Islet precursor cell (in vitro differentiated cells): ENCODE data around the gene ADTRP.
"Not testable (repeated sequence)": the region's sequence is repeated elsewhere in the genome, so short reads cannot be mapped to it uniquely, and the experiment has no call there.

ENCODE experiments used
- DNase-seq: peaks from one replicate; pipeline ENCODE4 v3.0.0-alpha.2; 2018

Gene ADTRP

DNA sequence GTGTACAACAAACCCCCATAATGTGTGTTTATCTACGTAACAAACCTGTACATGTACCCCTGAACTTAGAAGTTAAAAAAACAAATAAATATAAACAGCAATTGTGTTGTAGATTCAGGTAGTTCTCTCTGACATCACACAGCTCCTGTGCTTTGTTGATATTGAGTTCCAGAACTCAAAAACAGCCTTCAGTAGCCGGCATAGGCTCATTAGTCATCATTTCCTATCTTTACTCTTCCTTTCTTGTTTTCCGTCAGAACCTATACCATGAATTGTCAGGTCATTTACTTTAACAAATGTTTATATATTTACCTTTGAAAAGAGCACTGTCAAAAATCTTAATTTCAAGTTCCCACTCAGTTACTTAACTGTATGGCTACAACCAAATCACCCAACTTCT lies 88.8 kb downstream of the ADTRP start:
- DNase-seq = no peak

DNA sequence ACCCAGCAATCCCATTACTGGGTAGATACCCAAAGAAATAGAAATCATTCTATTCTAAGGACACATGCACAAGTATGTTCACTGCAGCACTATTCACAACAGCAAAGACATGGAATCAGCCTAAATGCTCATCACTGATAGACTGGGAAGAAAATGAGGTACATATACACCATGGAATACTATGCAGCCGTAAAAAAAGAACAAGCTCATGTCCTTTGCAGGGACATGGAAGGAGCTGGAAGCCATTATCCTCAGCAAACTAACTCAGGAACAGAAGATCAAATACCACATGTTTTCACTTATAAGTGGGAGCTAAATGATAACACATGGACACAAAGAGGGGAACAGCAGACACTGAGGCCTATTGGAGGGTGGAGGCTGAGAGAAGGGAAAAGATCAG lies 89.2 kb downstream of the ADTRP start:
- DNase-seq = not testable (repeated sequence)

DNA sequence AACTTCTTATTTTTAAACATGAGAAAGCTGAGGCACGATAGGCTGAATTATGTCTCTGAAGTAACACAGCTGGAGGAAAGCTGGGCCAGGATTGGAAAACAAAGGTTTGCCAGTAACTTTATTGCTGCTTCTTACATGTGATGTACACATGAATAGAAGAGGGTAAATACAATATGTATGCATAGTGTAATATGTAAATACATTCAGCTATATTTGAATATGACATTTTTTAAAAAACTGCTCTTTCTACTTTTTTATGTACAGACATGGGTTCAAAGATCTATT lies 90.2 kb downstream of the ADTRP start:
- DNase-seq = no peak

DNA sequence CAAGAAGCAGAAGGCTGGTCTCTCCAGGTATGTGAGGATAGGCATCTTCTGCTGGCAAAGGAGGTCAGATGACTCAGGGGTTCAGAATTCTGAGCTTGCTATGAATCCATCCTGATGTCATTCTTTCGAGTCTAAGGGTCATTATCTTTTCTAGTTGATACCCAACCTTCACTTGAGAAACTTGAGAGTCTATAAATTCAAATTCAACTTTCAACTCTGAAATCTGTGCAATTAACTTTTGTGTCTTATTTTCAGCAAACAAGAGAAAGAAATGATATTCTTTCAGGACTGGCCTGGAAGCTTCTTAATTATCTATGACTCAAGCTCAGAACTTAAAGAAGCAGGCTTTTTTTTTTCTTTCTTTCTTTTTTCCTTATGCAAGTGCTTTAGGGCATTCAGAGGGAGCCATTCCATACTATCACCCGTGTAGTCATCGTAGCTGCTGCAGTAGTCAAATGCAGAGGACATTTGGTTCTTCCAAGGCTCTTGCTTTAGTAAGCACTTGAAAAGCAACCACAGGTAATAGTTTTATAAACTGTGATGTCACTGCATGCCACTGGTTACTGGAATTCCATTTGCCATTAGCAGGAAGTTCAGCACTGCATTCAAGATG lies 93.0 kb downstream of the ADTRP start:
- DNase-seq = peak; percentile 89

DNA sequence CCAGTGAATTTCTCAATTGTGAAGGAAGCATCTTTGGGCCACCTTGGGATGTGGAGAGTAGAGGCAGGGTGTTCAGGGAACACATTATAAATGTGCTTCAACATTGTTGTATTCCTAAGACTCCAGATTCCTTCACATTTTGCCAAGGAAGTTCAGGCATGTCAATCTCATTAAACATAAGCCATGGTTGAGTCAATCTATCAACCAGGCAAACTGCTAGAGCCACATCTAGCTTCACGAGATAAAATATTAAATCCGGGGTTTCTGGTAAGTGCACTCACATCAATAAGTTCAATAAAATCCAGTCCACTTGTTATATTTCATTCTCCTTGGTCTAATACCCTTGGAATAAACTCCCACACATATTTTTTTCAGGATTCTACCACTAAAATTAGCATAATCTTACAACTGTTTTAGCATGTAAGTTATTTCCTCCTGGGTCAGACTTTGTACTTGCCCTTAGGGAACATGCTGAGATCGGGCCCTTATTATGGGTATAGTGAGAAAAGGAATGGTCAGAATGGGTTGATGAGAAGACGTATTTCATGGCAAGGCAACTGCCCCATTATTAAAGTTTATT lies 93.6 kb downstream of the ADTRP start:
- DNase-seq = no peak

DNA sequence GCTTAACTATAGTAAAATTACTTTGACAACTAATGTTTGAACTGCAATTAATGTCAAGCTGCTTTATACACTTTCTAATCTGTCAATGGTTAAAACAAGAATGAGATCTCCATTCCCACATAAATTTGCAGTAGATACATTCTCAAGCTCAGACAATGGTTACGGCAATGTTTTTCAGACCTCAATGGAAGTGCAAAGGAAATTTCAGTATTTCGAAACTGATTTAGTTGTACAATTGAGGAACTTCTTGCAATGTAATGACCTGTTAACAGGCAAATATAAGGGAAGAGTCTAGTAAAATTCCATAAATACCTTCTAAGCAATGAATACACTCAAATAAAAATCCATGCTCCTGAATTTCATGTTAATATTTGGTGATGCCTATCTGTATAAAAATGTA lies 94.7 kb downstream of the ADTRP start:
- DNase-seq = no peak

DNA sequence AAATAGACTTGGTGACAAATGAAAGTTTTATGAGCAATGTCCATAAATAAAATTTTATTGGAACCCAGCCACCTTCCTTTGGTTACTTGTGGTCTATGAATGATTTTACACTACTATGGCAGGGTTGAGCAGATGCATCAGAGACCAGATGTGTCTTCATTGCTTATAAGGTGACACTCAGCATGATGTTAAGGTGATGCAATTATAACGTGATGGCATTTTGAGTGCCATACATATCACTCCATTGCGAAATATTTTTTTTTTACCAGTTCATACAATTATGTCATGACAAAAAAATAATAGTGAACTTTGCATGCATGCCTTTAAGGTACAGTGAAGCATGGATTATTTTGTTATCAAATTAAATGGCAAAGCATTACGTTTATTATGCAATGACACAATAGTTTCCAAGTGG lies 96.0 kb downstream of the ADTRP start:
- no peak for DNase-seq

DNA sequence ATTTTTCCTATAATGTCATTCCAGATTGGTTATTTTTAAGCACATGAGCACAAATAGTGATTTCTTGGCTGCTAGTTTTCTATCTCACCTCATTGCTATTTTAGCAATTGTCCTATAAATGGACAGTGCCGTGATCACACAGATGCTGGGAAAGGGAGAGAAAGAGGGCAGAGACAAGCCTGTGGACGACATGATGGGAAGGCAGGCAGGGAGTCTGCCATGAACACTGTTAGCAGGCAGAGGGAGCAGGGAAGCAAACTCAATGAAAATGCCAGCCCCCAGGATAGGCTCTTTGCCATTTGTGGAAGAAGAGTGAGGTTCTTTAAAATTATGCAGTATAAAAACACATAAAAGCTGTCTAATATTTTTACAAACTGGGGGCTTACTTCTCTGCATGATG lies 96.8 kb downstream of the ADTRP start:
- DNase-seq = no peak

DNA sequence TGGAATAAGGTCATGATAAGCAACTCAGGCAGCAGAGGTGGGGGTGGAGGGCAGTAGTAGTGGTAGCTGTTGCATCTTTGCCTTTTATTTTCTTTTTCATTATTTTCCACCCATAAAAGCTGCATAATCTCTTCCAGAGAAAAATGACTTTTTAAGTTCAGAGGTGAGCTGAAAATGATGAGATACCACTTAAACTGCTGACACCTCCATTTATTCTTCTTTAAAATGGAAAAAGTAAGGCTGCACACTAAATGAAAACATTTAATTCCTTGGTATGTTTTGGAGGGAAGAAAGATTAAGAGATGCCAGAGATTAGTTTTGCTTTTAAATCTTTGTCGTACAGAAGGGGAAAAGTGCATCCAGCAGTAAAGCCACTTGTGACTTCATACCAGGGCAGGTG lies 97.2 kb downstream of the ADTRP start:
- DNase-seq = no peak

DNA sequence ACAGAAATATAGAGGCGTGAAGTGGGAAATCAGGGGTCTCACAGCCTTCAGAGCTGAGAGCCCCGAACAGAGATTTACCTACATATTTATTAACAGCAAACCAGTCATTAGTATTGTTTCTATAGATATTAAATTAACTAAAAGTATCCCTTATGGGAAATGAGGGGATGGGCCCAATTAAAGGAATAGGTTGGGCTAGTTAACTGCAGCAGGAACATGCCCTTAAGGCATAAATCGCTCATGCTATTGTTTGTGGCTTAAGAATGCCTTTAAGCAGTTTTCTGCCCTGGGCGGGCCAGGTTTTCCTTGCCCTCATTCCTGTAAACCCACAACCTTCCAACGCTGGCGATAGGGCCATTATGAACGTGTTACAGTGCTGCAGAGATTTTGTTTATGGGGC lies 98.1 kb downstream of the ADTRP start:
- not testable (repeated sequence) for DNase-seq

DNA sequence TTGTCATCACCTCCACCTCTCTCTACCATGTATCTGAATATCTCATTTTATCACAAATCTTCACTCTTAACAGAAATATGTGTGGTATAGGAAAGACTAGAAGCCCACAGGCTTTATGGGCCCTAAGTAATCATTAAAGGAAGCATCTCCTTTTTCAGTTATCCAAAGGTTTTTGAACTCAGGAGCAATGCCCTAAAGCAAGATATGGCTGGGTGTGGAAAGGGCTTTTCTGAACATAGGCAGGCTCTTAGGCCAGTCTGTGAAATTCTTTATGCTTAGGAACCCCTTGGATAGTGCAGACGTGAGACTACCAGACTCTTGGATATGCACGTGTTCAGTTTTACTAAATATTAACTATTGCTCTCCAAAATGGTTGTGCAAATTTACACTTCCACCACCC lies 99.5 kb downstream of the ADTRP start:
- no peak for DNase-seq

DNA sequence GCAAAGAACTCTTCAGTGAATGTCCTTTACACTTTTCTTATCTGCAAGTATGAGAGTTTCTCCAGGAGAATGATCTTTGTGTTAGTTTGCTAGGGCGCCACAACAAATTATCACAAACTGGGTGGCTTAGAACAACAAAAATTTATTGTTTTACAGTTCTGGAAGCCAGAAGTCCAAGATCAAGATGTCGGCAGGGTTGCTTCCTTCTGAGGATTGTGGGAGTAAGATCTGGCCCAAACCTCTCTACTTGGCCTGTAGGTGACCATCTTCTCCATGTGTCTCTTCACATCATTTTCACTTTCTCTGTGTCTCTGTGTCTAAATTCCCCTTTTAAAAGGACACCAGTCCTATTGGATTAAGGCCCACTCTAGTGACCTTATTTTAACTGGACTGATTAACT lies 103.0 kb downstream of the ADTRP start:
- DNase-seq = no peak

DNA sequence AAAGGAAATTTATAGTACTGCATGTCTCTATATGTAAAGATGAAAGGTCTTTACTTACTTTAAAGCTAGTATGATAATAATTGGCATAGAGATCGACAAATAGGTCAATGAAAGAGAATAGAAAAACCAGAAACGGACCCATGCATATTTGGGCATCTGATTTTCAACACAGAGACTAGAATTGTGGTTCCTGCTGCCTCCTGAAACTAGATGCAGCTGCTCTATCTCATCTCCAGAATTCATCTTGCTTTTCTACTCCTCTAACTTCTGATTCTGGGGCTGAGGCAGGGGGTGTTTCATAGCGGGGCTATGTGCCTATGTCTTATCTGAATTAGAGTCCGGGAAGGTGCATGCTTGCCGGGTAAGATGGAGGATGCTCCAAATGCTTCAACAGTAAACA lies 105.9 kb downstream of the ADTRP start:
- no peak for DNase-seq

DNA sequence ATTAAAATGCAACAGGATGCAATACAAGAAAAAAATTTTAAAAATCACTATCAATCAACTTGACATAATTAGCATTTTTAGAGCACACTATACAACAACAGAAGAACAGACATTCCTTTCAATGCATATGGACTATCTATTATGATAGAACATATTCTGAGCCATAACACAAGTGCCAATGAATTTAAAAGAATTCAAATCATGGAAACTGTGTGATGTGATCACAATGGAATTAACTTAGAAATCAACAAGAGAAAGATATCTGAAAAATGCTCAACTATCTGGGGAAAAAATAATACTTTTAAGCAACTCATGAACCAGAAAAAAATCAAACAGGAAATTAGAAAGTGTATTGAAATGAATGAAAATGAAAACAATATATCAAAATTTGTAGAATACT lies 106.3 kb downstream of the ADTRP start:
- no peak for DNase-seq

DNA sequence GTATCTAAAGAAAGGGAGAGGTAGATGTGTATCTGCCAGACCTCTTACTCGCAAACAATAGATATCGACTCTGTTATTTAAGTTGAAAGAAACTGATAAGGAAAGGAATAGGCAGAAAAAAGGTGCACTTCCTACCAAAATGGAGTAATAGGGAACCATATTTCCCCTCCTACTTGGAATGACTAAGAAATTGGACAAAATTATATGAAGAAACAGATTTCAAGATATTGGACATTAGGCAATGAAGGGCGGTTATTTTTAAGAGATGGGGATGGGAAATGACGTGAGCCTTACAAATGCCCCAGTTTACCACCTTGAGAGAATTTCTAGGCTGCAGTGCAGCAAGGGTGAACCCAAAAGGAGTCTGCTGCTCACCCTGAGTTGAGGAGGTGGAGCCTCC lies 108.9 kb downstream of the ADTRP start:
- DNase-seq = no peak

DNA sequence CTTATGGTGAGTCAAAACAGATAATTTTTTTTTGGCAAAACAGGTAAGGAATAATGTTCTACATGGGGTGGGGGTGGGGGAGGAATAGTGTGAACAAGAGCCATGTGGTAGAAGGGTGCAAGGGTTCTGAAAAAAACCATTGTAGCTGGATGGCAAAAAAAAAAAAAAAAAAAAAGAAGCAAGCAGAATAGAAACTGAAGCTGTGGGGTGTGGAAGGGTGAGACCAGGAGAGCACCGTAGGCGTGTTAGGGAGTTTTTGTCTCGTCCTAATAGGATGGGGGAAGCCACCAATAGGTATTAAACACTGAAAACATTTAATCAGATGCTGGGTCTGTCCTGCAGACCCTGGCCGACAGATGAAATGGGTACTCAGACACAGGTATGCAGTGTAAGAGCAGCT lies 110.1 kb downstream of the ADTRP start:
- no peak for DNase-seq

DNA sequence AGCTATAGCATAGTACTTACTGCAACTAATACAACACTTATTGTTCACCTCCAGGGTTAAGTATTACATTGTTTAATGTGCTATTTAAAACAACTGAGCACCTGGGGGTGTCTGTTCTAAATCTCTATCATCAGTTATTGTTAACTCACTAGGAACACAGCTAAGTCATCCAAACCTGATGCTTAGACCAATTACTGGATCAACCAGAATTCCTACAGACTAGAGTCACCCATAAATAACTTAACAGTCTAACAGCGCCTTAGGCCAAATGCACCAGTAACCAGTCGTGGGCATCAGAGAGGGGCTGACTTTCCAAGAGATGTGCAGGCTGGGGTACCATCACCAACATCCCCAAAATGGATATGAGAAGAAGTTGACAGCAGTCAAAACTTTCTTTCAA lies 110.7 kb downstream of the ADTRP start:
- DNase-seq = no peak

DNA sequence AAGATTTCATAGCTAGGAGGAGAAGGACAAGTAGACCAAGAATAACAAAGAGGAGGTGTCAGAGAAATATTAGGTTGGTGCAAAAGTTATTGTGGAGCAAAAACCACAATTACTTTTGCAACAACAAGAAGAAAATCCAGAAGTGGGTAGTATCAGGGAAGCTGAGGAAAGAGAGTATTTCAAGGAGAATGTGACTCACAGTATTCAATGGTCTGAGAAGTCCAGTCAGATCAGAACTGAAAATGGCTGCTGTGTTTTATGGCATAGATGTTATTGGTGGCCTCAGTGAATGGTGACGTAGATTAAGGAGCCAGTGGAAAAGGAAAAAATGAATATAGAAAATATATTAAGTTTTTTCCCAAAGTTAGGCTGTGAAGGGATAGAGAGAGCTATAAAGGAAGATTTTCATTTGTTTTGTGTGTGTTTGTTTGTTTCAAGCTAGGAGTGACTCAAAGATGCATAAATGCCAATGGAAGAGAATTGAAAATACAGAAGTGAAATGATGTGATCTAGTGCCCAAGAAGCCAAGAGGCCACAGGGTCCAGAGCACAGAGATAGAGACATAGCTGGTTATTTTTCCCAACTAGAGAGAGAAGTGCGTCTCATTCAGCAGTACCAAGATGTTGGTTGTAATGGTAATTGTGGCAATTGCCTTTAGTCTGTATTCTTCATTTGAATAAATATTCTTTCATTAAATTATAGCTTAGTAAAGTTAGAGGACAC lies 112.8 kb downstream of the ADTRP start:
- DNase-seq = no peak
